Inferior parietal cortex (tissue), 1 donor: ENCODE data around the gene BPIFA1.

ENCODE experiments used
- DNase-seq: peaks from one replicate; pipeline ENCODE4 v3.0.0-alpha.2; 2016; ENCODE audit errors: extremely low spot score

BPIFA1 gene

GRCh38 chr20:33235696-33236095, at the start of gene BPIFA1:
Gene BPIFA1 (plus strand): TSS chr20:33235996. CDS start chr20:33237712, 1,716 bp downstream.
- no peak for DNase-seq

DNA sequence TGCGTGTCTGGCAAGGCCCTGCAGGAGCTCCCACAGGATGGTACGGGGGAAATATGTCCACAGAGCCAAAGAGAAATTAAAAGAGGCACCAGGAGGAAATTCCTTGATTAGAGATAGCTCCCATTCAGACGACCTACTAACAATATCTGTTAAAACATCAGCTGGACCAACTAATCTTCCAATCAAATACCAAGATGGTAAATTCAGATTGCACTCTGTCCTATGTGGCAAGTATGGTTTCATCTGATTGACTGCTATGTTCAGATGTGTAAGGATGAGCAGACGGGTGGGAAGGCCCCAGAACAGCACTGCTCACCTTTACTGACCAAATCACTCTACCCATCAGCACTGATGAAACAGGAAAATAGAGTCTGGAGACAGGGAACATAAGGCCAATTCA, 48.3 kb upstream of the BPIFA1 start:
- DNase-seq = no peak

DNA sequence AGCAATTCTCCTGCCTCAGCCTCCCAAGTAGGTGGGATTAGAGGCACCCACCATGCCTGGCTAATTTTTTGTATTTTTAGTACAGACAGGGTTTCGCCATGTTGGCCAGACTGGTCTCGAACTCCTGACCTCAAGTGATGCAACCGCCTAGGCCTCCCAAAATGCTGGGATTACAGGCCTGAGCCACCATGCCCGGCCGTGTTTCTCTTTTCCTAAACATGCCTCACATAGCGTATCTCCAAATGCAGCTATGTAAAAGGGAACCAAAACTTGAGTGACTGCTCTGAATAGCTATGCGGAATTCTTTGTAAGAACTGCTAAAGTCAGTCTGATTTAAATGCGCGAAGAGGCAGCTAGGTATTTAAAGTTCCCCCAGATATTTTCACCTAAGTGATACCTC, 47.4 kb upstream of the BPIFA1 start:
- no peak for DNase-seq

DNA sequence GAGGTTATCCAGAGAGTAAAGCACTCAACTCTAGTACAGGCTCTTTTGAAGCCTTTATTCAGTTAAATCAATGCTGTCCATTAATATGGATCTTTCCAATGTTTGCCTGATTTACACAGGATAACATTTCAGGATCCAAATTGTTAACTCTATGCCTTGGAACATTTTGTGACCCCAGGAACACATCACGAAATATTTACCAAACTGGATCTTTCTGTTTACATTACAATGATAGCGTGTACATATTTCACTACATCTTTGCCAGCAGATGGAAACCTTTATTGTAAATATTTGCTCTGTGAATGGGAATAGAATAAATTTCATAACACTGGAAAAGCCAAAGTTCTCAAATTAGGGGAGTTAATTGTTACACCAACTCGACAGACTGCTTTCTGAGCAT, 44.3 kb upstream of the BPIFA1 start:
- DNase-seq = no peak

GRCh38 chr20:33191955-33192354, 43.8 kb upstream of the BPIFA1 start:
- no peak for DNase-seq

DNA sequence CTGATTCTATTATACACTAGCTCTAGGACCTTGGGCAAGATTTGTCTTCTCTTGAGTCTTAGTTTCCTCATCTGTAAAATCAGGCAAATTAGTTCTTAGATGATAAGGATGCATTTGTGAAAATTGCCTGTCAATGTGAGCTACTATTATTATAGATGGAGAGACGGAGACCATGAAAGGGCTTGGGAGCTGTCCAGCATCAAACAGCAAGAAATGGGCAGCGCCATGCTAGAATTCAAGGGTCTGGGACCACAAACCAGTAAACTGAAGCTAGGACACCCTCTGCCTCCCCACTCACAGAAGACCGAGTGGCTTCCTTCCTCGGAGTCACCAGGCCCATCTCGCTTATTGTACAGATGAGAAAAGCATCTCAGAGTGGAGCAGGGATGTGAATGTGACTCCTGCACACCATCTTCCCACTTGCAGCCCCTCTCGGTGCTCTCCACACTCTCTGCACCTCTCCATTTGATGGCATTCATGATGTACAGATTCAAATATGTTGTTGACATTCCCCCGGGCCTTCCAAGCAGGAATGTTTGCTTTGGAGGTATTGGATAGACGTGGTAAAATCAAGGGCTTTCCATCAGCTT, 42.8 kb upstream of the BPIFA1 start:
- DNase-seq = no peak

DNA sequence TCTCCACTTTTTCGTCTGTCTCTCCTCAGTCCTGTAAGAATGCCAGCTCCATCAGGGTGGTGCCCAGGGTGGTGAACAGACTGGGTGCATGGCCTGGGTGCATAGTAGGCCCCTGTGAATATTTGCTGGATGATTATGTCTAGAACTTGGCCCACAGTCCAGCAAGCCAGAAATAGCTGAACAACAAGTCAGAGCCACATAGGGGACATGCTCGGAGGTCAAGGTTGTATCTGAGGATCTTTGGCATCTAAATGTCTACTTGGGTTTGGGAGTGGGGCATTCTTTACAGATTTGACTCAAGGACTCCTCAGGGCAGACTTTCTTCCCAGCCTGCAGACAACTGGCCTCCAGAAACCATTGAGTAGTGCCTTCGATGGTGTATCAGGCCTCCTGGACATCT, 36.8 kb upstream of the BPIFA1 start:
- DNase-seq = no peak

DNA sequence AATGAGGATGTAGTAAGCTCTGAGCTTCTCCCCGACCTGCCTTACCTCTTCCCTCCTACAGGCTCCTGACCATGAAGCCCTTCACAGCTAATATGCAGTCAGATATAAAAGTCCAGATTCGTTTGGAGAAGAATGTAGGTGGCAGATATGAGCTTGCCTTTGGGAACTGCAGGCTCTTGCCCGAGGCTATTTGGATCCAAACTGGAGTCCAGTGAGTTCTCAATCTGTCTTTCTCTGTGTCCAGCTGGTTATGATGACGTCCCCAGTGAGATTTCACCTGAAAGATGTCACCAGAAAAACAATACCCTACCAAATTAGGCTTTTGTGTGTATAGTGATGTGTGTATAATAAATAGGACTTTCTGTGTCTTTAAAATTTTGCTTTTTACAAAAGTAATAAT, 33.3 kb upstream of the BPIFA1 start:
- no peak for DNase-seq

DNA sequence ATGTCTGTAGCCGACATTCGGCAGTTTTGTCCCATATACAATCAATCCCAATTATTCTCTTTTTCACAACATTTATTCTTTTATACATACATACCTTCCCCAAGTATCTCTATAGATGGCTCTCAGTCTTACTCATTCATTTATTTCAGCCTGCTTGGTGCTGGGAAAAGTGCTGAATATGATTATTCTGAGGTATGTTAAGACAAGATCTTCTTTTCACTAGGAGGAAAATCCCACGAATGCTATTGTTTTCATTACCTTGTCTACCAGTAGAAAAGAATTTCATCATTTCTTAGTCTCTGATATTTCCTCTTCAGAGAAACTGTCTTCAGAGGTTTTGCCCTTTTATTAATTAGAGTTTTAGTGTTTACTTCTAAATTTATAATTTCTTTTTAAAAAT, 32.4 kb upstream of the BPIFA1 start:
- DNase-seq = no peak

- peak; percentile 40 for DNase-seq
These were observed 26.0 kb upstream of the BPIFA1 start for GRCh38 chr20:33209789-33210188.

- DNase-seq = no peak
These were observed 25.4 kb upstream of the BPIFA1 start for GRCh38 chr20:33210371-33210770.

GRCh38 chr20:33211817-33212424, 23.9 kb upstream of the BPIFA1 start:
- peak; percentile 41 for DNase-seq

- DNase-seq = no peak
These were observed 18.7 kb upstream of the BPIFA1 start, which contains the start of gene BPIFA3 for GRCh38 chr20:33217052-33217451. Gene BPIFA3 (plus strand): TSS chr20:33217352. CDS start chr20:33217537, 185 bp downstream.

GRCh38 chr20:33224399-33224798, 11.4 kb upstream of the BPIFA1 start:
- no peak for DNase-seq

- DNase-seq = no peak
These were observed 6.0 kb upstream of the BPIFA1 start for GRCh38 chr20:33229843-33230242.

DNA sequence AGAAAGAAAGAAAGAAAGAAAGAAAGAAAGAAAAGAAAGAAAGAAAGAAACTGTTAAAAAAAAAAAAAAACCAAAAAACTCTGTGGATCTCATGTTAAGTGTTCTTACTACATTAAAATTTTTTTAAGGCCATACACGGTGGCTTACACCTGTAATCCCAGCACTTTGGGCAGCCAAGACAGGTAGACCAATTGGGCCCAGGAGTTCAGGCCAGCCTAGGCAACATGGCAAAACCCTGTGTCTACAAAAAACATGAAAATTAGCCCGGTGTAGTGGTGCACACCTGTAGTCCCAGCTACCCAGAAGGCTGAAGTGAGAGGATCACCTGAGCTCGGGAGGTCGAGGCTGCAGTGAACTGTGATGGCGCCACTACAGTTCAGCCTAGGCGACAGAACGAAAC, 4.6 kb upstream of the BPIFA1 start:
- DNase-seq = no peak

DNA sequence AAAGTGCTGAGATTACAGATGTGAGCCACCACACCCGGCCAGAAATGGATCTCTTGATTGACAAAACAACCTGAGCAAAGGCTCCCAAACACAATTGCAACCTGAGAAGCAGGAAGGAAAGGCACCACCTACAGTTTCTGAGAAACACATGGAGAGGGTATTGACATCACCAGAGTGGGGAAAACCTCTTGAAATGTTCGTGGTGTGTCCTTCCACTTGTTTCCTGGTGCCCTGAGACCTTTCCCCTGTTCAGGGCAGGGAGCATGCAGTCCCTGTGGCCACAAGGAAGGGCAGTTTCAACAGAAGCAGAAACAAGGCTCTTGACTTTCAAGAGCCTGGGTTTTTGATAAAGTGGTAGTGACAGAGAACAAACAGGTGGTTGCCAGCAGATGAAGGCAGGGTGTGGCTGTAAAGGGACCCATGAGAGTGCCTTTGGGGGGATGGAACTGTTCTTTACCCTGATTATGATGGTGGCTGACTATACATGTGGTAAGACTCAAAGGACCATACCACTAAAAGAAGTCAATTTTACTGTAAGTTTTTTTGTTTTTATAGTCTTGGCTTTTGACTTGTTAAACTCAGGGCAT, 3.2 kb upstream of the BPIFA1 start:
- no peak for DNase-seq

DNA sequence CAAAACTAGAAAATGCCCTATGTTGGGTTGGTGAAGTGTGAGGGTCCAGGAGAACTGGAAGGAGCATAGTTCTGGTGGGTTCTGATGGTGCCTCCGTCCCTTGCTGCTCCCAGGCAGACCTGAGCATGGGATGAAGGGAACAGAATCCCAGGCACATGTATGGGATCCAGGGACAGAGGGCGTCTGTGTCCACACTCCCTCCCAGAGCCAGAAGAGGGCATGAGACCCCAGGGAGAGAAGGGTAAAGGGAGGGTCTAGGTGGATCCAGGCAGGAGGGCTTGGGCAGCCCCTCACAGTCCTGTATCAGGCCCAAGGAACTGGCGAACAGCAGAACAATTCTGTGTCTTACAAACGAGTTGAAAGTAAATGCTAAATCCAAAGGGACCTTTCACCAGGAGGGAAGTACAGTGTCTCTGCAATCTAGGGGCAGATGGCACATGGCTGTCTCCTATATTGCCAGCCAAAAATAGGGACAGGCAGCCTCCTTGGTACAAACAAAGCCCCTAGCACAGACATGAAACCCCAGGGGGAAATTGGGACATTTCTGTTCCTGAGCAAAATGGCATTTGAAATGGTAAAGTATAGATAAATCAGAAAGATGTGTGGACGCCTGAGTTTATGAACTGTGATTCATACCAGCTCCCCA, 2.5 kb upstream of the BPIFA1 start:
- no peak for DNase-seq

GRCh38 chr20:33234050-33234449, 1.7 kb upstream of the BPIFA1 start:
- DNase-seq = no peak

DNA sequence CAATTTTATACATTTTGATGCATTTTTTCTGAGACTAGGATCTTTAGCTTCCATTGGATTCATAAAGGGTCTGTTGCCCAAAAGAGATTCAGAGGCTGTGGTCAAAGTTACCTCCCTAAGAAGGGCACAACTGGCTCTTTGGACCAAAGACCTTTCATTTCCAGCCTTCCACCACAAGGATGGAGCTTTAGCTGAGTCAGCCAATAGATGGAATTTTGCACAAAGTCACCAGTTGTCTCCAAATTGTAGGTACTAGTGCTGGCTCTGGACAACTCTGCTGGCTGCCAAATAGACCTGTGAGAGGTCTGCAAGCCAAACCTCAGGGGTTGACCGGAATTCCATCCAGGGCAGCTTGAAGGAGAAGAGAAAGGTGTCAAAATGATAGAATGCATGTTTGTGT, 555 bp downstream of the BPIFA1 start:
- no peak for DNase-seq

- DNase-seq = no peak
These were observed 2.2 kb downstream of the BPIFA1 start for GRCh38 chr20:33237989-33238388.

DNA sequence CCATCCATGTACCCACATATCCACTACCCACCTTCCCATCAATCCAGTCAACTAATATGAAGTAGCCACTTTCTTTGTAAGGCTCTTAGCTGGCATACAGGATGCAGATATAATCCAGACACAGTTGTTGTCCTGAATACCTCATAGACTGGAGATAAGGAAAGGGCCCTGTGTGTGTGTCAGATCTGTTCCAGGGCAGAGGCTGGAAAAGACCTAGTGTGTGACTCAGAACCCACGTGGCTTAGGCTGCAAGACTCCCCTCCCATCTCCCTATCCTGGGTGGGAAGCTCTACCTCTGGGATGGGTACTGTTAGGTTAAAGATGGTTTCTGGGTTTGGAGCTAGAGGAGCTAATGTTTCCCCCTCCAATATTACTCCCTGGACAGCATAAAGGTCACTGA, 3.6 kb downstream of the BPIFA1 start:
- no peak for DNase-seq
